A549 treated with Mapracorat at 1 μM for 4 hours (cell line): ENCODE results near the gene MLH1. TPM values are rescaled to one million over a fixed set of nuclear protein-coding genes. Genes with fewer than 3 reads are reported as not detected.

Experiments used
- total RNA-seq: library from RNA; stranded (reverse); fragments of 200-300 nt; extraction: Qiagen RNA extraction; gene quantifications from 5 replicates; pipeline ENCODE4 v1.2.3, GENCODE V29; 2022

MLH1 gene
- total RNA-seq, result 29.5 to 38.6 TPM (median 31.8 TPM) in 5 replicates

GRCh38 chr3:36993326-36994283 lies at the start of gene MLH1:
Gene MLH1, plus strand, starts transcription at chr3:36993518. Its CDS starts 30 bp downstream, at chr3:36993548.

GRCh38 chr3:36944641-36945270 lies 48.6 kb upstream of the MLH1 start, which contains the start of gene TRANK1:
Gene TRANK1, minus strand, starts transcription at chr3:36945054. Its CDS starts 245 bp downstream, at chr3:36944809.

GRCh38 chr3:36992806-36993325 lies 452 bp upstream of the MLH1 start, which contains the start of gene EPM2AIP1:
Gene EPM2AIP1, minus strand, starts transcription at chr3:36993131. Its CDS starts 54 bp downstream, at chr3:36993077.

Other genes with a start within 250 kb of the MLH1 start
- not detected in 5 replicates for gene DCLK3, start 229.0 kb upstream of the MLH1 start, total RNA-seq
- 1.1 to 1.7 TPM (median 1.2 TPM) in 5 replicates for gene TRANK1, start 48.5 kb upstream of the MLH1 start, total RNA-seq
- gene EPM2AIP1, start 387 bp upstream of the MLH1 start, total RNA-seq, result 4.6 to 6.3 TPM (median 5.3 TPM) in 5 replicates
- 53.7 to 63.5 TPM (median 57.3 TPM) in 5 replicates for gene LRRFIP2, start 181.1 kb downstream of the MLH1 start, total RNA-seq
- 25.1 to 31.2 TPM (median 29.2 TPM) in 5 replicates for gene GOLGA4, start 249.8 kb downstream of the MLH1 start, total RNA-seq